Fibroblast of gingiva (primary cell): ENCODE results near the gene TSC22D3.

Source experiments
- DNase-seq: peaks from one replicate; pipeline ENCODE4 v3.0.0-alpha.2; 2011; ENCODE audit warnings: low read depth

TSC22D3 gene

DNA sequence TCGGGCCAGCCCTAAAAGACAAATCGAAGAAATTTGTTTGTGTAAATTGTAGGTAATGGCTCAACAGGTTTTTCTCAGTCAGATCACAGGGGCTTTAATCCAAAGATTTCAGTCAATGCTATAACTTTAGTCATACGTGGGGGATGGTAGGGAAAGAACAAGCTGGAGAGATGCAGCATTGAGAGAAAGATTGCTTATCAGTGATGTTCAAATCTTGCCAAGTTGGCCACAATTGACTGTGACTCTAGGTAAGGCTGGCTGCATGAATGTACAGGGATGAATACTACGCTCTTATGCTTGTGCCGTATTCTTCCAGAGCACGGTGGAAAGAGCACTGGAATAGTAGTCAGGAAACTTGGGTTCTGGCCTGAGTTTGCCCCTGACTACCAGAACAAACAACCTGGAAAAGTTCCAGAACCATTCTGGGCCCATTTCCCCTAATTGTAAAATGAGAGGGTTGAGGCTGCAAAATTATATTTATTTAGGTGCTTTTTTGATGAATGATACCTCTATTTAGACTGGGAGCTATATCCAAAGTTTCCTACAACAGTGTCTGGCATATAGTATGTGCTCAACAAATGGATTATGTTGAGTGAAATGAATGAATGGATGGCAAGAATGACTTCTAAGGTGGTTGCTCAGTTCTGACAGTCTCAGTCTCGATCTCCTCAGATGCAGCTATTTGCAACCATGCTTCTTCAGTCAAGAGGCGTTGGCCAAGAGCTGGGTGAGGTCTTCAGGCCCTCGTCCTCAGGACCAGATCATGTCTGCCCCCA lies 44.4 kb downstream of the TSC22D3 start:
- DNase-seq: no peak

DNA sequence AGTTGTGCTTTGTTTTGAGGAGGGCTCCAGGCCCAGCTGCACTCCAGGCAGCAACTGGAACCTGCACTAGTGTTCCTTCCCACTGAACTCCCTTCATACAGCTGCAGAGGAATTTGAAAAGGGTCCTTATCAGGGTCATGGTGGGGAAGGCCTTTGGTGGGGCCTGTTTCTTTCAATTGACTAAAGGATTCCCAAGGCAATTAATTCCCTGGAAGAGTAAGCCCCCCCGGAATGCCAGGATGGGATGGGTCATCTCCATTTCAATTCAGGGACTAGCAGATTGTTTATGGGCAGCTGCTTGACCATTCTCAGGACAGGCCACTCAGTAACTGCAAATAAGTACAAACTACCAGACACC lies 45.3 kb downstream of the TSC22D3 start:
- no peak for DNase-seq

DNA sequence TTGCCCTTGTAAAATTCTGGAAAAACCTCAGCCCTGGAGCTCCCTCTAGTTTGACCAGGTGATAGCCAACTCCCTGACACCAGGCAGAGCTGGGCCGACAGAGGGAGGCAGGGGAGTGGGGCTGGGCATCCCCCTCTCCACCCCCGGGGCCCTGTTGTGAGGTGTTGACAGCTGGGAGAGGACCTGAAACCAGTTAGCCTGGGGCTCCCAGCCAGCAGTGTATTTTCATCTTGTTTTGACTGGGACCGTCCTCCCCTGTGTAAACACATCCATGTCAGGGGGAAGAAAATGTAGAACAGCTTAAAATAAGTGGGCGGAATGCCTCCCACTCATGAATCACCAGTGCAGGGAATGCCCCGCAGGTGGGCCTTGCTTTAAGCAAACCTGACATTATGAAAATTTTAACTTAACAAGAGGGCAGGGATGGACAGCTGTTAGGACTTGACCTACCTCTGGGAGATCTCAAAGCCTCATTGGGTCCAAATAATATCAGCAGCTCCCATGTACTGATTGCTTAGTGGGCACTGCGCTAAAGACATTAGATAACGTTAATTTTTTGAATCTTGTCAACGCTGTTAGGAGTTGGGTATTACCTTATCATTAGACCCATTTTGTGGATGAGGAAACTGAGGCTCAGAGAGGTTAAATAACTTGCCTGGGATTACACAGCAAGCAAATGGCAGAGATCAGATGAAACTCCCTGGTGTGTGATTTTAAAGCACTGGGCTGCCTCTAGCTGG lies 45.9 kb downstream of the TSC22D3 start:
- no peak for DNase-seq

DNA sequence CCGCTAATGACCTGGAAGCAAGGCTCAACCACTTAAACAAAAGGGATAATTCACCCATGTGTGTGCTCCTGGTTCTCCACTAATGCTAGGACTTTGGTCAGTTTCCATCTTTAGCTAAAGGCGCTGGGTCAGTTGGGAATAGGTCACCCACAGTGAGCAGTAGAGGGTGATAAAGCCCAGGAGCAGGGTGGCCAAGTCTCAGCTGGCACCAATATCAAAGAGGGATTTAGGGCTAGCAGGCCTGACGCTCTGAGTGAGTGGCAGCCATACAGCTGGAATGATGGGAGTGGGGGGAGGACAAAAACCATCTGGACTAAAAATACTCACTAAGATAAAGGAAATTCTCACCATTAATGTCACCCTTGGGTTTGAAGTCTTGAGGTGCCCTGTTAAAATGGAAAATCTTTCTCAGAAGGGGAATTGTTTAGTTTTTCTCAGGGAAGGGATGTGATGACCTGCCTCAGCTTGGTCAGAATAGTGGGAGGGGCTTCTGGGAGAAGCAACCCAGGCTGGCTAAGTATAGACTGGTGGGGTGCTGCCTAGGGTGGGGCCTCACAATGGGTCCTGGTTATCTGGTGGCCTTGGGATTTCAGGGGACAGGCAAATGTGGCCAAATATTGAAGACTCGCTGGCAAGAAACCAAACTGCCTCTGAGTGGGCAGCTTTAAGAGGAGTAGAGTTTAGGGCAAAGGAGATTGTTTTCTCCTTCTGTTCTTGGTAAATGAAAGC lies 47.1 kb downstream of the TSC22D3 start:
- no peak for DNase-seq

DNA sequence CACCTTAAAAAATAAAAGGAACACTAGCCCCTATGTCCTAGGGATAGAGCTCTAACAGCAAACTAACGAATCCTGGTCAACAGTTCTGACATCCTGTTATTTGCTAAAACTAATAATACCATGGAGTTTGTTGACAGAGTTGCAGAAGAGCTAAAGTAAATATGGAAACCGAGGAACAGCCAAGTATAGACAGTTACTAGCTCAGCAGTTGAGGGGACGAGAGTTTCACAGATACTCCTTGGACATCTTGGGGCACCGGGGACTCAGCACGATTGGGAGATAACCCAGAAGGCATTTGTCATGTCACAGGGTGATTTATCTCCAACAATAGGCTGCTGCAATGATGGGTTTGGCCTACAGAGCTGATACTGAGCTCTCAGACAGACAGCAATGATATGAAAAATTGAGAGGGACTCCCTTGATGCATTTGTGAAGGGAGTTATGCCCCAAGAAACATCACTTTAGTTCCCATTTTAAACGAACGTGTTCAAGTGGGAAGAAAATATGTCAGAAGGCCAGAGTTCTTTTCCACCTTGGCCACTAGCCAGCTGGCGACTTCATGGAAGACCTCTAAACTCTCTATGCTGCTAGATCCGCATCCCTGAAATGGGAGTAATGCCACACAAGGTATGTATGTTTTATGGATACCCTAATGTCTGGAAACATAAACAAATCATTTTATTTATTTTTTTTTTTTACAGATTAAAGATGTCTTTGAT lies 48.6 kb downstream of the TSC22D3 start:
- DNase-seq: no peak

DNA sequence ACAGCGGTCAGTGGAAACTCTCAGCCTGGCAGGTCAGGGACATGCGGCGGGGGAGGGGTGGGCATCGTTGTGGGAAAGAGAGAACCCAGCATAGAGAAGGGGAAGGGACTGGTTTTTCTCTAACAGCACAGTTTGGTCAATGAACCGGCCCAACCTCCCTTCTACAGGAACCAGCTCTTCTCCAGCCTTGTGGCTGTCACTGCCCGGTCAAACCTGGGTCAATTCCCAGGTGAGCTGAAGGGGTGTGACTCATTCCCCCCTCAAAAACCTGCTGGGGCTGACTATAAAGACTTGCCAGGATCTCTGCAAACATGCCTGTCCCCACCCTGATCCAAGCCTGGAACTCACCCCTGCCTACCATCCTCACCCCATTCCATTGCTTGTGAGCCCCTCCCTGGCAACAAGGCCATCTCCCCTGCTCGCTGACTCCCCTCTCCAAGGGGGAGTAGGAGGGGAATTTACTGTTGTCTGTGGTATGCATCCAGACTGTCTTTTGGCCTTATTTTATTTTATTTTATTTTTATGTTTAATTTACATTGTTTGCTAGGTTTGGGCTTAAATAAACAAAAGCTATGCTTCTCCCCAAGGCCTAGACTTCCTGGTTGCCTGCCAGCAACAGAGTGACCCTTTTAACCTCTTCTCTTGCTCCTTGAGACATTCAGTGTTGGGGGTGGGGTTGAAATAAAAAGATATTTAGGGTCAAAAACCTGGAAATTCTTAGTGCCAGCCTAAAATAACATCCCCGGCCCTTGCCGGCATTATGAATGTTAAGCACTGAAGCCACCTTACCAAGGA lies 49.6 kb downstream of the TSC22D3 start:
- DNase-seq: no peak

DNA sequence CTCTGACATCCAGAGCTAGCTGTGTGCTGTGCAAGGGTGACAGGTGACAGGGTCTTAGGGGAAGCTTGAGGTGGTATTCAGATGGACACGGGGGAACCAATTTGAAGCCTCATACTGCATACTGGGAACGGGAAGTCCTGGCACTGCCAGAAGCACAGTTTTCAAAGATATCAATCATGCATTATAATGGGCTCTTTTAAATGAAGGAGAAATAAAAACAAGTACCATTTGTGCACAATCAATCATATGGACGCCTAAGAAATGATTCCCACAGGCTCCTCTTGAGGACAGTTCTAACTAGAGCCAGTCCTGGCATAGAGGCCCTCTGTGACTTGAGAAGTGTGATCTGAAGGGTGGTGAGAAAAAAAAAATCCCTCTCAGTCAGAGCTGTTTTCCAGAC lies 50.9 kb downstream of the TSC22D3 start:
- DNase-seq: no peak

DNA sequence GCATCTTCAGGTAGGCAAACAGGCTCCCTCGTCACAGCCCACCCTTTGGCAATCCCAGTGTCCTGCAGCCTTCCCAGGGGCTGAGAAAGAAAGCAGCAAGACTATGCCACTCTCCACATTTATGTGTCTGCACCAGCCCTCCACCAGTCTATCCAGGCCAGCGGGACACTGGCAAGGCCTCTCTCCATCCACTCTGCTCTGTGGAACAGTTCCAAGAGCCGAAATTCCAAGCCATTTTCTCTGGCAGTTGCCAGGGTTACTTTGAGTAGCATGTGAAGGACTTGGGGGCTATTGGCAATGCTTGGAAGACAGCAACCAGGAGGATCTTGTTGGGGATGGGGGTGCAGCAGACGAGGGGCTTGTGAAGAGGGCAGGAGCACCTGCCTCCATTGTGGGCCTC lies 52.1 kb downstream of the TSC22D3 start:
- DNase-seq: no peak

DNA sequence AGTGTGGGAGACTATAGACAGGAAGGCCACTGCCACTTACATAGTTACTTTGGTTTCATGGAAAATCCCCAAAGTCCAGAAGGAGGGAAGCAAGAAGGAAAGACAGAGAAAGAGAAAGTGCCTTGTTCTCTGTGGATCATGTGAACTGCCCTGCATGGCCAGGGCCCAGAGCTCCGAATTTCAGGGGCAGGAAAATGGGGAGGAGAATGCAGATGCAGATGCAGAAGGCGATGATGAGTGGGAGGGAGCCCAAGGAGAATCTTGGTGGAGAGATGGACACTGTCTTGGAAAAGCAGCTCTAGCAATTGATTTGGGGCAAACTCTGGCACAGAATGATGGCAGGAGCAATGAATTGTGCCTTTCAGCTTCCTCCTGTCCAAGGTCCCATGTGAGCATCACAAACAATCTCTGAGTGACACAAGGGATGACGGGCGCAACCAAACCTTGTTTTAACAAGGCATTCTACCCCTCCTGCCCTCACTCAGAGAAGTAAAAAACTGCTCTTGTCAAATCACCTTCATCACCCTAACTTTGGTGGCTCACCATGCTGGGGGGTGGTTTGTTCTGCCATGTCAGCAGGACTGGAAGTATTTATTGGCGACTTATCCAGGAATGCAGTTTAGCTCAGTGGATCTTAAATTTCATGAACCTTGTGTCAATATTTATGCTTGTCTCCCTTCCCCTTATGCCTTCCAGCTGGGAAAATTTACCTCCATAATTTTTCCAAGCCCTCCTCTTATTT lies 53.5 kb downstream of the TSC22D3 start:
- no peak for DNase-seq

DNA sequence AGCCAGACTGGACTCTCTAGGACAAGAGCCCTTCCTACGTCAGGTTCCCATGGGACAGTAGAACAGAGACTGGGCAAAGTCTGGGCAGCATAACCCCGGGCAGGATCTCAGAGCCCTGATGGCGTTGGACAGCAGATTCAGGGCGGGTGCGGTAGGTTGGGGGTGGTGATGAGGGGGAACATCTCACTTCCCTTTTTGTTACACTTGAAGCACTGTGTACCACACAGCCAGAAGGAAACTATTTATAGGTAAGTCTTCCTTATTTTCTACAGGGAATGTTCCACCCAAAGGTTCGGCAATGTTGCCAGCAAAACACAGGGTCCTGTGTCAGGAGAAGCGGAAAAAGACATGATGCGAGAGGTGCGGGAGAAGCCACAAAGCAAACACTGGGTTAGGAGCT lies 54.3 kb downstream of the TSC22D3 start:
- no peak for DNase-seq

DNA sequence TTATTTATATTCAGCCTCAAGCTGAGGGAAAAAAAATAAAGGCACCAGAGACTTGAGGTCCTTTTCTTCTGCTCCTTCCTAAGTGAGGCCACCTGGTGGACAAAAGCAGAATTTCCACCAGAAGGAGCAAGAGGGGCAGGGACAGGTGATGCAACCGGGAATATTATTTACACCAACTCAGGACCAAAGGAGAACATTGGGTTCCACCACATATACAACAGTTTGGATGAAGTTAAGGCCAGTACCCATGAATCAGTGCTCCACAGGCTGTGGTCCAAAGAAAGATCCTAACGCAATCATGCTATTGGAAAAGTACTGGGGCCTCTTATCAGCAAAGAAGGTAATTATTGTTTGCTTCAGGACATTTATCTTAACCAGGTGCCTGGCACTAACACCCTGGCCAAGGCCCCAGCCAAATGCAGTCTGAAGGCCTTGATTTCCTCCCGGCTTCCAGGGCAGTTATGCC lies 57.4 kb downstream of the TSC22D3 start:
- peak; percentile 82 for DNase-seq

DNA sequence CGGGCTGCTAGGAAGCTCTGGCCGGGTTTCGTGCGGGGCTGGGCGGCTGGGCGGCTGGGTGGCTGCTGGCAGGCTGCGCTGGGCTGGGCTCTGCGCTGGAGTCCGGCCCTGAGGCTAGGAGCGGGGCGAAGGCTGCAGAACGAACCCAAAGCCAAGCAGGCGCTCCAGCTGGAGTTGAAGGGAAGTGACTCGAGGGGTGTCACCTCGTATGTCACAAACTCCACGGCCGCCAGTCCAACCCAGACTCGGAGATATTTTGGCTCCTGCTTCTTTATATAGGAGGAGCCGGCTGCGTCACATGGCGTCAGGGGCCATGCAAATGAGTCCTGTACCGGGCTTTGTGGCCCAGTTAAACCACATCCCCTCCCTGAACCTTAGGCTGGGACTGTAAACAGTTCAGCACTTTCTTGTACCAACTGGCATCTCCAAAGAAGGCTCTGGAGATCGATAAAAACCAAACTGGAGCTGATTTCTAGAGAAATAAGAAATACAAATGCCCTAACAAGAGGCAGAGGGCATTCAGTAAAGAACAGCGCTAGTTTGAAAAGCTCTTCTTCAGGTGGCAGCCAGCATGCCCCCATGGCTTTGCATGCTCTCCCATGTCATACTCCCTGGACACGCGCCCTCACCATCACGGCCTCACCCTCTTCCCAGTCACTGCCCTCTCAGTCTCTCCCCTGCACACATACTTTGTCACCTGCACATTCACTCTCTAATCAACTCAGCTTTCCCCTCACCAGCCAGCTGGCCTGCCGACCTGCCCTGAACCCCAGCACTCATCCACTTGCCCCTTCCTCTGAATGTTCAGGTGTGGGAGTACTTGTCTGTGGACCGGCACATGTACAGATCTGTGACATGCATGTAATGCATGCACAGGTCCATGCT lies 58.5 kb downstream of the TSC22D3 start:
- peak; percentile 91 for DNase-seq

DNA sequence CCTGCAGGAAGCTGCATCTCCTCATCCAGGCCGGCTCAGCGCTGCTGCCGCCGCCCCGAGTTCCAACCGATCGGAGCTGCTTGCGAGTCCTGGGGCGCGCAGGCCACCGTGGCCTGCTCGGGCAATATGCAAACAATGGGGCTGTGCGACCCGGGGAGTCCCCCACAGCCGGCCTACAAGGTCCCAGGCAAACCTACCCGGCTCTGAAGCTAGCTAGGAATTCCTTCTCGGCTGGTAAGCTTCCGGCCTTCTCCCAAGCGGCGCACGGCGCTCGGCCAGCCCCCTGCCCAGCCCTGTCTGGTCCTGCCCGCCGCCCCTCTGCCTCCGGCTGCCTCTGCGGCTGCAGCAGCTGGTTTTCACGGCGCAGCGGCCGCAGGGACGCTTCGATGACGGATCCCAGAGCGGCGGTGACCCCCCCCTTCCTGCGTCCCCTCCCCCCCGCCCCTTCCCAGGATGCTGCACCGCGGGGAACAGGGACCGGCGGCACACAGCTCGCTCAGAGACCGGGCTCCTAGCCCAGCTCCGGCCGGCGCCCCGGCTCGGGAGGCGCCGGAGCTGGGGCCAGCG lies 59.4 kb downstream of the TSC22D3 start:
- peak; percentile 3 for DNase-seq

DNA sequence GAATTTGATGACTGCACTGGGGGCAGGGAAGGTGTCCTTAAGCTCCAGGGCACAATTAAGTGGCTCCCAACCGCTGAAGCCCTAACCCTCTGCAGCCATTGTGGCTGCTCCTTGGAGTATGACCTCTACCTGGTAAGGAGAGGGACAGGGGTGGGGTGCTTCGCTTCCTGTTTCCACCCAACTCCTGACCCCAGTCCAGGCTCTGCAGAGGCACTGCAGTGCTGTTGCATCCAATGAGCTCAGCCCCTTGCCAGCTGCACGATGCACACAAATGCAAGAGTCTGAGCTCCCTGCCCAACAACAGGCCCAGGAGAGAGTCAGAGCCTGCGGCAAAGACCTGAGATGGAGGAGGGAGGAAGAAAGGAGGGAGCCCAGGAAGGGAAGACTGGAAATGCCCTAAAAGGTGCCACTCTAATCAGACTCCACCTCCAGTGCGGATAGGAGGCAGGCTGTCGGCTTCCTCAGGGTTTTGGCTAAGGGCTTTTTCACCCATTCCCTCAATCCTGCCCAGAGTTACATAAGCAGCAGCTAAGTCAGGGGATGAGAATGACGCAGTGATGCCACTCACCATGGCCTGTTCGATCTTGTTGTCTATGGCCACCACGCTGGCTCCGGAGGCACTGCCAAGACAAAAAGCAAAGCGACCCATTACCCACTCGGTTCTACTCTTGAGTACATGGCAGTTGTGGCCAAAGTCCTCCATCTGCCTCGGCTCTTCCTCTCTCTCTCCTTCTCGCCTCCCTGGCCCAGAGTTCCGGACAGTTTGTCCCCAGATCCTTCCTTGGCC lies 60.1 kb downstream of the TSC22D3 start:
- DNase-seq: peak; percentile 44

DNA sequence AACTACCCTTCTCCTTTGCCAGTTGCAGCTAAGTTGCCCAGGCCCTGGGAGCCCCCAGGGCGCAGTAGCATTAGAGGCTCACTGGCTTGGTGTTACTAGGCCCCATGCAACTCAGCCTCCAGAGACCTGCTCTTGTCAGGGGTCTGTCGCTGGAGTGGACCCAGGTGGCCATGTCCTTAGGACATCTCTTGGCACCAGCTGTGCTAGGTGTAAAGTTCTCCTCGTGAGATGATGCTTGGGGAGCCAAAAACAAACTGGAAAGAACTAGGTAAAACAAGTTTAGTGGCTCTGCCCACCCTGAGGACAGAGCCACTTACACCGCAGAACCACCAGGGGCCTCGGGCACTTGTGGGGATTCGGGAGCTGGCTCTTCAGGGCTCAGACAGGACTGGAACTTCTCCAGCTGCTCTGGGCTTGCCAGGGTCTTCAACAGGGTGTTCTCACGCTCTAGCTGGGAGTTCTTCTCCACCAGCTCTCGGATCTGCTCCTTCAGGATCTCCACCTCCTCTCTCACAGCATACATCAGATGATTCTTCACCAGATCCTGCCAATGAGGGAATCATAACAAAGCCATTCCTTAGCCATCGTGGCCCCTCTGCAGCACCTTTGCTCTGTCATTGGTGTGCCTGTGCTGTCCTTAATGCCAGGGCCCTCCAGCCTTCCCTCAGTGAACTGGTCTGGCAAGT lies 61.2 kb downstream of the TSC22D3 start:
- peak; percentile 37 for DNase-seq

DNA sequence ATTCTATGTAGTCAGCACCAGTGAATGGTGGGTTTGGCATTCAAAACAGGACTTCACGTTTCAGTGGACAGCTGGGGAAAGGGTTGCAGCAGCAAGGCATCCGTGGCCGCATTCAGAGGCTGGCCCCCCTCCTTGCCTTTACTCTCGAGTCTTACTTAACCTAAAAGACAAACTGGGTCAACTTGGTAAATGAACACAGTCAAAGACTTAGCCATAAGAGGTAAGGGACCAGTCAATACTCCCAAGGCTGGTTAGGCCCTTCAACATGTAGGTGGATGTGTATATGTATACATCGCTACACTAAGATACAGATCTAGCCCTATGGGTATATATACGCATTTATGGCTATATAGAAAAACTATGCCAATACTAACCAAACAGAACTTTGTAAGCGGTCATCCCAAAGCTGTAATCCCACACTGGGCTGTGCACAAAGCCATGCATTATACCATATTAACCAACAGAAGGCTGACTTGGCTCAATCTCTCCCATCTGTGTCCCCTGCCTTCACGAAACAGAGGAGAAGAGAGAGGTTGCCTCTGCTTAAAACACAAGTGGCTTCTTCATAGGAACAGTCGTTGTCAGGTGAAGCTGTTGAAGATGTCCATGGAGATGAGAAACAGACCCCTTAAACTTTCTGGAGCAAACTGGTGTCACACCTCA lies 61.9 kb downstream of the TSC22D3 start:
- DNase-seq: peak; percentile 47

DNA sequence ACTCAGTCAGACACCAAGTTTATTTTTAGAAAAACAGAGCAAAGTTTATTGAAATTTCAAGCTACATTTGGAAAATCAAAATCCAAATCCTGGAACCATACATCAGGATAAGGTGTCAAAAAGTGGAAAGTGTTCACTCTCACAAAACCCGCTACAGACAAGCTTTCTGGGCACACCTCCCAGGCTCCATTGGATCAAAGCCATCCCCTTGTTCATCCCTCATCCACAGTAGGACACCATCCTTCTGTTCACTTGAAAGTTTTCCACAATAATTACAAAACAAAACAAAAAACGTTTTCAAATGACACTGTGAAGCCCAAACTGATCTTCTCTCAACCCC lies 62.4 kb downstream of the TSC22D3 start:
- DNase-seq: no peak
